H9 (cell line): Measurements from ENCODE around the gene LEKR1. TPM values are rescaled to one million over a fixed set of nuclear protein-coding genes. Genes with fewer than 3 reads are reported as not detected.
A peak's percentile ranks its signal among the peaks of the same experiment; 100 is the strongest.

Experiments
- DNase-seq: peaks from one replicate; pipeline ENCODE4 v3.0.0-alpha.2; 2017
- H2AFZ ChIP-seq: one replicate; pipeline ENCODE4 v1.6.1; 2013; ENCODE audit warnings: mild to moderate bottlenecking, low read length, control low read depth, moderate library complexity
- H2AK5ac ChIP-seq: 2 replicates; pipeline ENCODE4 v1.6.1; 2013; ENCODE audit warnings: low read length, control low read depth, mixed read lengths; ENCODE audit not compliant: insufficient read length
- H2BK120ac ChIP-seq: one replicate; pipeline ENCODE4 v1.6.1; 2013; ENCODE audit warnings: low read depth, mild to moderate bottlenecking, low read length, control low read depth, inconsistent platforms; ENCODE audit not compliant: poor library complexity, severe bottlenecking
- H2BK12ac ChIP-seq: 2 replicates; pipeline ENCODE4 v1.6.1; 2013; ENCODE audit warnings: low read length, control low read depth, mixed read lengths, low read depth; ENCODE audit not compliant: insufficient read length
- H2BK15ac ChIP-seq: 2 replicates; pipeline ENCODE4 v1.6.1; 2013; ENCODE audit warnings: low read depth, low read length, control low read depth
- H2BK20ac ChIP-seq: one replicate; pipeline ENCODE4 v1.6.1; 2013; ENCODE audit warnings: low read depth, mild to moderate bottlenecking, low read length, control low read depth, inconsistent platforms; ENCODE audit not compliant: poor library complexity, severe bottlenecking
- H2BK5ac ChIP-seq: 2 replicates; pipeline ENCODE4 v1.6.1; 2013; ENCODE audit warnings: low read length, control low read depth, mixed read lengths; ENCODE audit not compliant: insufficient read length
- H3K14ac ChIP-seq: 2 replicates; pipeline ENCODE4 v1.6.1; 2013; ENCODE audit warnings: low read length, control low read depth; ENCODE audit not compliant: insufficient read depth
- H3K18ac ChIP-seq: 2 replicates; pipeline ENCODE4 v1.6.1; 2013; ENCODE audit warnings: low read depth, mild to moderate bottlenecking, mixed read lengths, low read length, control low read depth; ENCODE audit not compliant: insufficient read length
- H3K23ac ChIP-seq: 2 replicates; pipeline ENCODE4 v1.6.1; 2013; ENCODE audit warnings: low read length, control low read depth, mixed read lengths, low read depth; ENCODE audit not compliant: insufficient read length
- H3K23me2 ChIP-seq: 2 replicates; pipeline ENCODE4 v1.6.1; 2013; ENCODE audit warnings: low read depth, mild to moderate bottlenecking, mixed read lengths, low read length, control low read depth; ENCODE audit not compliant: insufficient read length, poor library complexity, severe bottlenecking
- H3K27ac ChIP-seq: 2 replicates; pipeline ENCODE4 v1.5.1; 2013; ENCODE audit warnings: low read length, control low read depth, mixed read lengths, low read depth; ENCODE audit not compliant: insufficient read length
- H3K27me3 ChIP-seq: 2 replicates; pipeline ENCODE4 v1.6.1; 2013; ENCODE audit warnings: low read length, control low read depth, inconsistent platforms; ENCODE audit not compliant: insufficient read depth
- H3K4ac ChIP-seq: 2 replicates; pipeline ENCODE4 v1.6.1; 2013; ENCODE audit warnings: low read depth, mild to moderate bottlenecking, control low read depth, inconsistent platforms, low read length, moderate library complexity
- H3K4me1 ChIP-seq: 2 replicates; pipeline ENCODE4 v1.6.1; 2013; ENCODE audit warnings: low read length, control low read depth, inconsistent platforms; ENCODE audit not compliant: insufficient read depth
- H3K4me2 ChIP-seq: 2 replicates; pipeline ENCODE4 v1.6.1; 2013; ENCODE audit warnings: low read length, control low read depth, mixed read lengths; ENCODE audit not compliant: insufficient read length, insufficient read depth
- H3K56ac ChIP-seq: 2 replicates; pipeline ENCODE4 v1.6.1; 2013; ENCODE audit warnings: low read depth, mild to moderate bottlenecking, mixed read lengths, low read length, control low read depth; ENCODE audit not compliant: insufficient read length
- H3K79me1 ChIP-seq: 2 replicates; pipeline ENCODE4 v1.6.1; 2013; ENCODE audit warnings: low read depth, mild to moderate bottlenecking, moderate library complexity, low read length, control low read depth, inconsistent platforms; ENCODE audit not compliant: insufficient read depth, poor library complexity, severe bottlenecking
- H3K79me2 ChIP-seq: 2 replicates; pipeline ENCODE4 v1.6.1; 2013; ENCODE audit warnings: low read length, control low read depth, inconsistent platforms; ENCODE audit not compliant: insufficient read depth
- H3K9ac ChIP-seq: 2 replicates; pipeline ENCODE4 v1.6.1; 2013; ENCODE audit warnings: low read length, control low read depth, mixed read lengths; ENCODE audit not compliant: insufficient read length; ENCODE audit errors: extremely low read depth
- H3K9me3 ChIP-seq: one replicate; pipeline ENCODE4 v1.6.1; 2013; ENCODE audit warnings: low read depth, low read length, inconsistent platforms; ENCODE audit not compliant: control insufficient read depth
- H3T11ph ChIP-seq: one replicate; pipeline ENCODE4 v1.6.1; 2013; ENCODE audit warnings: mild to moderate bottlenecking, low read length, control low read depth, inconsistent platforms
- H4K20me1 ChIP-seq: one replicate; pipeline ENCODE4 v1.6.1; 2013; ENCODE audit not compliant: control insufficient read depth, insufficient read length, insufficient read depth
- H4K5ac ChIP-seq: 2 replicates; pipeline ENCODE4 v1.6.1; 2013; ENCODE audit warnings: low read depth, mild to moderate bottlenecking, mixed read lengths, low read length, control low read depth; ENCODE audit not compliant: insufficient read length
- H4K8ac ChIP-seq: replicated peaks from 2 replicates; pipeline ENCODE4 v1.6.1; 2013; ENCODE audit warnings: low read length, control low read depth, mixed read lengths, low read depth; ENCODE audit not compliant: insufficient read length
- H4K91ac ChIP-seq: 2 replicates; pipeline ENCODE4 v1.6.1; 2013; ENCODE audit warnings: low read depth, mild to moderate bottlenecking, moderate library complexity, mixed read lengths, low read length, control low read depth; ENCODE audit not compliant: insufficient read length
- H3K27ac Mint-ChIP-seq, 3 experiments: 2 replicates in 2 of 3; 3 replicates in 1 of 3; pipeline ENCODE4 v1.8.0; 2020 to 2021; ENCODE audit warnings: mixed read lengths in 3 of 3, mild to moderate bottlenecking in 1 of 3, moderate library complexity in 1 of 3
- H3K27me3 Mint-ChIP-seq: 2 replicates; pipeline ENCODE4 v1.8.0; 2021; ENCODE audit warnings: low read depth, mild to moderate bottlenecking, moderate library complexity, mixed read lengths
- H3K36me3 Mint-ChIP-seq, 3 experiments: 2 replicates in 2 of 3; 3 replicates in 1 of 3; pipeline ENCODE4 v1.8.0; 2020 to 2021; ENCODE audit warnings: low read depth in 3 of 3, mixed read lengths in 3 of 3; ENCODE audit not compliant: insufficient read depth in 1 of 3
- H3K4me1 Mint-ChIP-seq, 2 experiments: 2 replicates each; pipeline ENCODE4 v1.8.0; 2020; ENCODE audit warnings: mixed read lengths in 2 of 2
- H3K4me3 Mint-ChIP-seq, 2 experiments: 2 replicates in 1 of 2; 3 replicates in 1 of 2; pipeline ENCODE4 v1.8.0; 2020 to 2021; ENCODE audit warnings: mild to moderate bottlenecking in 2 of 2, mixed read lengths in 2 of 2, moderate library complexity in 1 of 2
- H3K9me3 Mint-ChIP-seq, 2 experiments: 2 replicates in 1 of 2; 3 replicates in 1 of 2; pipeline ENCODE4 v1.8.0; 2020; ENCODE audit warnings: mild to moderate bottlenecking in 2 of 2, mixed read lengths in 2 of 2, moderate library complexity in 1 of 2
- CTCF ChIP-seq: fragments of 200-600 bp; sonication (generic); conservative IDR thresholded peaks from 3 replicates; pipeline ENCODE4 v1.8.0; 2021; ENCODE audit warnings: antibody characterized with exemption, mild to moderate bottlenecking
- WGBS: extraction: QIAGEN DNeasy Blood & Tissue Kit; methylation state at CpG from one replicate; pipeline ENCODE4 v1.1.7; 2013; ENCODE audit warnings: missing lambda C conversion rate, low lambda C conversion rate, mixed read lengths; ENCODE audit not compliant: insufficient read length; ENCODE audit errors: extremely low coverage; 5-methylcytosine and 5-hydroxymethylcytosine counted together
- total RNA-seq: library from RNA; stranded (reverse); gene quantifications from 2 replicates; pipeline ENCODE4 v1.2.1, GENCODE V29; 2021

LEKR1 gene
- total RNA-seq, 1 experiment from 2014 or later, result not detected

DNA sequence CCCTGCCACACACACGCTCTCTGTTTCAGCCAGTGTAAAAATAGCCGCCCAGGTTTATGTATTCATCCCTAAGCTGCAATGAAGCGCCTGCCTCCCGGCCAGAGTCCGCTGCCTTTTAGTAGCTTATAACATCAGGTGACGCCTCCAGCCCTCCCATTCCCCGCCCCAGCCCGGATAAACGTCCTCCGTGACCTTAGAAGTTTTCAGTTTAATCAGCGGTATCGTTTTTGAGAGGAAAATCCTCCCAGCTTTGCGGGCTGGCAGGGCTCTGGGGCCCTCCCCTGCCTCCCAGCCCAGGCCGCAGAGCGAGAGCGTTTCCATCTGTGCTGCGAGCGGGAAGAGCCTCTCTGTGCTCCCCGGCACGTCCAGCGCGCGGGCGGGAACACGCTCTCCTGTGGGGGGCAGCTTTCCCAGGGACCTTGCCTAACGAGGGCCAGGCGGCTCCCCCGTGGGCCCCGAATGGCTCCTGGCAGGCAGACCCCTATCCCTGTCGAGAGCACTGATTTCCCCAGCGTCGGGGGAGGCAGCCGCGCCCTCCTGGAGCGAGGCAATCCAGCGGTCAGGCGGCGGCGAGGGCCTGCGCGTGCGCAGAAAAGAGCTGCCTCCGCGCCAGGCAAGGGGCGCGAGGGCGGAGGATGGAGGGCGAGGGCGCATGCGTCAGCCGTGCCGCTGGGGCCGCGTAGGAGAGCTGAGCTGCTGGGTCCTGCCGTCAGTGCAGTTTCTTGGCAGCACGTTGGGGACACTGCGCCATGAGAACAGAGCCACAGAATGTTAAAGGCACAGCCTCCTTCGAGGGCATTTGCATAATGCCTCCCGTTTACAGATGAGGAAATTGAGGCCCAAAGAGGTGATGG lies 262.7 kb downstream of the LEKR1 start:
- H2BK12ac ChIP-seq, result no peak overlapping the region
- peak overlapping the region; percentile 37 for H3K4me2 ChIP-seq
- no peak overlapping the region for H4K8ac ChIP-seq
- H2BK5ac ChIP-seq, result no peak overlapping the region
- Mint-ChIP-seq H3K27ac (peak overlapping the region; percentile 88 to 95 (median 94)), H3K4me3 (peak overlapping the region; percentile 73 to 80), H3K9me3 (no peaks in the 10 kb centered on the region), H3K27me3 (peaks cover 18% of the 10 kb centered on the region), H3K4me1 (peaks cover 45 to 46% of the 10 kb centered on the region in 2 experiments), H3K36me3 (no peaks in the 10 kb centered on the region)
- WGBS, result no CpG with 5 or more reads among the region's 59 CpGs
- H3K23me2 ChIP-seq, result peaks cover 7% of the 10 kb centered on the region
- H2AK5ac ChIP-seq, result no peak overlapping the region
- no peak overlapping the region for H3K27ac ChIP-seq
- H3K79me2 ChIP-seq, result no peaks in the 10 kb centered on the region
- no peak overlapping the region for H3K4ac ChIP-seq
- H3K27me3 ChIP-seq, result no peaks in the 10 kb centered on the region
- H3K79me1 ChIP-seq, result no peaks in the 10 kb centered on the region
- no peak overlapping the region for H3K56ac ChIP-seq
- H2BK120ac ChIP-seq, result no peak overlapping the region
- no peak for TF ChIP-seq CTCF
- H4K20me1 ChIP-seq, result no peaks in the 10 kb centered on the region
- H3K18ac ChIP-seq, result peak overlapping the region; percentile 80
- peaks cover 9% of the 10 kb centered on the region; the same call in 1 of the 2 replicates for H3K4me1 ChIP-seq
- no peak overlapping the region for H4K91ac ChIP-seq
- H4K5ac ChIP-seq, result no peak overlapping the region
- DNase-seq, result peak; percentile 96
- H2AFZ ChIP-seq, result no peak overlapping the region
- no peak overlapping the region for H3T11ph ChIP-seq
- H2BK15ac ChIP-seq, result no peak overlapping the region
- peak overlapping the region; percentile 48 for H3K9ac ChIP-seq
- H3K23ac ChIP-seq, result no peak overlapping the region
- H3K9me3 ChIP-seq, result no peaks in the 10 kb centered on the region
- no peak overlapping the region for H2BK20ac ChIP-seq
- H3K14ac ChIP-seq, result peak overlapping the region; percentile 86
